Heart left ventricle (tissue), 13 donors: Measurements from ENCODE around the gene CABLES2.

ENCODE experiments used
- CTCF ChIP-seq, 12 donors: fragments of 200-600 bp; sonication (generic) in 4 of 12; IDR thresholded peaks; one replicate each; pipeline versions ENCODE4 v1.5.0 to v1.8.0; 2018 to 2022; ENCODE audit warnings: antibody characterized with exemption in 12 of 12, mild to moderate bottlenecking in 5 of 12
- POLR2A ChIP-seq, 2 donors: fragments of 450-650 bp; IDR thresholded peaks; one replicate each; pipeline ENCODE4 v1.6.1; 2017; ENCODE audit warnings: antibody characterized with exemption in 2 of 2, mild to moderate bottlenecking in 2 of 2, moderate library complexity in 2 of 2
- donor health status: ischemic (EF 13 %, LVEDD 7.1; RV severe dilation, severe dysfunction).
- donor health status: DM: no; HTN: yes; CAD: no.
- donor health status: DM: no; HTN: no; CAD: no.
- donor health status: ischemic (EF 25% LVEDD 6.9; RV normal size, moderate dysfunction).
- donor health status: ischemic (EF 25% LVEDD 5.7; RV mildly dilated, moderate dysfunction).
- donor health status: ischemic (EF 35%, LVEDD 5.7; RV mildly dilated, moderate dysfunction).
- donor health status: nonischemic (EF 11% LVEDD 7.7; RV severe dilation, severe dysfunction).
- donor health status: DM: yes; HTN: yes; CAD: no.
- donor health status: PGD.
- donor health status: ischemic (EF 29% LVEDD 5.4; RV normal size, mild dysfunction).
- donor health status: nonischemic (EF 23%, LVEDD 6.1; RV moderate dilation, normal function).

DNA sequence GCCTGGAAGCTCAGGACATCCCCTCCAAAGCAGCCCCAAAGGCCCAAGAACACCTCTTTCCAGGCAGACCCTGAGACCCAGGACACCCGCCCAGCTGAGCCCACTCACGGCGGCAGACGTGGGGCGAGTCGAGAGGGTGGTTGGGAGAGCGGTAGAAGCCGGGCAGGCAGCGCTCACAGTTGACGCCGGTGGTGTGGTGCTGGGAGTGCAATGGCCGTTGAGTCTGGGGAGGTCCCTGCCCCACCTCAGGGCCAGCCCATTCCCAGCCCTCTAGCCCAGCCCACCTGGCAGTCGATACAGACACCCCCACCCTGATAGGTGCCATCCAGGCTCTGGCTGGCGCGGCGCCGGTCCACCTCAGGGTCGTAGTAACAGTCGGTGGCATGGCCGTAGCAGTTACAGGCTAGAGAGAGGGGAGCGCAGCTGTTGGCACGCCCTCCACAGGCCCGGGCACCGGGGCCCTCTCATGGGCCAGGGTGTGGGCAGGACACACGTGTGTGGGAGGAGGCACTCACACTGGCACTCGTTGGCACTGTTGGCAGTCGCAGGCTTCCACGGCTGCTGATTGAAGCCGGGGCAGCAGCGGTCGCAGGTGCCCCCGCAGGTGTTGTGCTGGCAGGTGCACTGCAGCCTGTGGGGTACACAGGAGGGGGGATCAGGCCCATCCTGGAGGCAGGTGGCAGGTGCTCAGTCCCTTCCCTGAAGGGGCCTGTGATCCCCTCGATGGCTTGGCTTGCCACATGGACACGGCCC is 60.5 kb downstream of the CABLES2 start:
- TF ChIP-seq POLR2A (IDR thresholded peaks at IDR 0.05) (no peak), CTCF (IDR thresholded peaks at IDR 0.05) (no peak)
